ENCODE results near the gene KCNQ1. TPM values are rescaled to one million over a fixed set of nuclear protein-coding genes. Genes with fewer than 3 reads are reported as not detected.

KCNQ1 gene
- total RNA-seq, 1 experiment from 2014 or later, result 2.3 TPM

- H2BK5ac ChIP-seq (ENCODE audit: insufficient read length, low read length), result no peak overlapping the region
Observed at GRCh38 chr11:2529173-2529572, 84.4 kb downstream of the KCNQ1 start.

More at GRCh38 chr11:2529173-2529572, 84.4 kb downstream of the KCNQ1 start:
- H3K4me3 Mint-ChIP-seq, result no peak overlapping the region
- H3K4me1 Mint-ChIP-seq, result peaks cover 11 to 20% of the 10 kb centered on the region in 2 experiments
- no peaks in the 10 kb centered on the region for H3K79me1 ChIP-seq (ENCODE audit: insufficient read depth, low read depth, low read length, poor library complexity, severe bottlenecking)
- no peaks in the 10 kb centered on the region for H3K23me2 ChIP-seq (ENCODE audit: insufficient read length, low read depth, low read length, poor library complexity, severe bottlenecking)
- no peaks in the 10 kb centered on the region; a peak in 1 of 7 replicates for H3K36me3 Mint-ChIP-seq (ENCODE audit: insufficient read depth in 1 of 3, low read depth in 3 of 3)
- no peak overlapping the region for H3T11ph ChIP-seq (ENCODE audit: low read length)
- H4K91ac ChIP-seq (ENCODE audit: insufficient read length, low read depth, low read length), result no peak overlapping the region
- H3K4ac ChIP-seq (ENCODE audit: low read depth, low read length), result no peak overlapping the region
- no peak overlapping the region for H2BK12ac ChIP-seq (ENCODE audit: insufficient read length, low read depth, low read length)
- H2BK120ac ChIP-seq (ENCODE audit: low read depth, low read length, poor library complexity, severe bottlenecking), result no peak overlapping the region
- no peak overlapping the region for H2AFZ ChIP-seq (ENCODE audit: low read length)
- no peaks in the 10 kb centered on the region for H3K9me3 Mint-ChIP-seq
- no peaks in the 10 kb centered on the region; the same call in 1 of the 2 replicates for H3K27me3 ChIP-seq (ENCODE audit: insufficient read depth, low read length)
- no peak overlapping the region for H2AK5ac ChIP-seq (ENCODE audit: insufficient read length, low read length)
- H2BK20ac ChIP-seq (ENCODE audit: low read depth, low read length, poor library complexity, severe bottlenecking), result no peak overlapping the region
- H3K14ac ChIP-seq (ENCODE audit: insufficient read depth, low read length), result no peak overlapping the region
- DNase-seq, result no peak
- TF ChIP-seq, protein P1, sequence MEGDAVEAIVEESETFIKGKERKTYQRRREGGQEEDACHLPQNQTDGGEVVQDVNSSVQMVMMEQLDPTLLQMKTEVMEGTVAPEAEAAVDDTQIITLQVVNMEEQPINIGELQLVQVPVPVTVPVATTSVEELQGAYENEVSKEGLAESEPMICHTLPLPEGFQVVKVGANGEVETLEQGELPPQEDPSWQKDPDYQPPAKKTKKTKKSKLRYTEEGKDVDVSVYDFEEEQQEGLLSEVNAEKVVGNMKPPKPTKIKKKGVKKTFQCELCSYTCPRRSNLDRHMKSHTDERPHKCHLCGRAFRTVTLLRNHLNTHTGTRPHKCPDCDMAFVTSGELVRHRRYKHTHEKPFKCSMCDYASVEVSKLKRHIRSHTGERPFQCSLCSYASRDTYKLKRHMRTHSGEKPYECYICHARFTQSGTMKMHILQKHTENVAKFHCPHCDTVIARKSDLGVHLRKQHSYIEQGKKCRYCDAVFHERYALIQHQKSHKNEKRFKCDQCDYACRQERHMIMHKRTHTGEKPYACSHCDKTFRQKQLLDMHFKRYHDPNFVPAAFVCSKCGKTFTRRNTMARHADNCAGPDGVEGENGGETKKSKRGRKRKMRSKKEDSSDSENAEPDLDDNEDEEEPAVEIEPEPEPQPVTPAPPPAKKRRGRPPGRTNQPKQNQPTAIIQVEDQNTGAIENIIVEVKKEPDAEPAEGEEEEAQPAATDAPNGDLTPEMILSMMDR (conservative IDR thresholded peaks at IDR 0.05), result no peak
- H3K27ac ChIP-seq (ENCODE audit: insufficient read length, low read depth, low read length), result no peak overlapping the region
- H3K4me2 ChIP-seq (ENCODE audit: insufficient read depth, insufficient read length, low read length), result no peak overlapping the region
- no peak overlapping the region for H3K23ac ChIP-seq (ENCODE audit: insufficient read length, low read depth, low read length)
- H3K27ac Mint-ChIP-seq, result no peak overlapping the region
- no peak overlapping the region for H2BK15ac ChIP-seq (ENCODE audit: low read depth, low read length)
- no CpG with 5 or more reads among the region's 10 CpGs for WGBS (ENCODE audit: extremely low coverage, insufficient read length, low lambda C conversion rate)
- no peaks in the 10 kb centered on the region for H3K9me3 ChIP-seq (ENCODE audit: control insufficient read depth, low read depth, low read length)
- H3K18ac ChIP-seq (ENCODE audit: insufficient read length, low read depth, low read length), result no peak overlapping the region
- H3K27me3 Mint-ChIP-seq (ENCODE audit: low read depth), result peaks cover 66% of the 10 kb centered on the region
- no peak overlapping the region for H4K5ac ChIP-seq (ENCODE audit: insufficient read length, low read depth, low read length)
- peaks cover 2% of the 10 kb centered on the region; the same call in 1 of the 2 replicates for H3K4me1 ChIP-seq (ENCODE audit: insufficient read depth, low read length)
- H3K79me2 ChIP-seq (ENCODE audit: insufficient read depth, low read length), result no peaks in the 10 kb centered on the region
- H4K8ac ChIP-seq (replicated peaks; ENCODE audit: insufficient read length, low read depth, low read length), result no peak overlapping the region
- H3K56ac ChIP-seq (ENCODE audit: insufficient read length, low read depth, low read length), result no peak overlapping the region
- H4K20me1 ChIP-seq (ENCODE audit: control insufficient read depth, insufficient read depth, insufficient read length), result no peaks in the 10 kb centered on the region
- H3K9ac ChIP-seq (ENCODE audit: extremely low read depth, insufficient read length, low read length), result no peak overlapping the region

Data from H9 (cell line).